Glomerular endothelial cell (primary cell): ENCODE results near the gene RHOA. TPM values are rescaled to one million over a fixed set of nuclear protein-coding genes. Genes with fewer than 3 reads are reported as not detected.
"Not testable (repeated sequence)": the region's sequence is repeated elsewhere in the genome, so short reads cannot be mapped to it uniquely, and the experiment has no call there.

Experiments used
- DNase-seq: peaks from one replicate; pipeline ENCODE4 v3.0.0-alpha.2; 2011; ENCODE audit warnings: low read depth, low spot score; ENCODE audit errors: extremely low read depth
- total RNA-seq: library from RNA; depleted of rRNA; stranded (reverse); fragments of >200 nt; gene quantifications from 2 replicates; pipeline ENCODE4 v1.2.3, GENCODE V29; 2015

The RHOA gene
- total RNA-seq, 1 donor from 2014 or later: 584 TPM

- DNase-seq: no peak
Measured at GRCh38 chr3:49371946-49372345, 39.8 kb downstream of the RHOA start.

- no peak for DNase-seq
Measured at GRCh38 chr3:49370585-49371290, 41.0 kb downstream of the RHOA start.

- DNase-seq: no peak
Measured at GRCh38 chr3:49362561-49362960, 49.2 kb downstream of the RHOA start.

GRCh38 chr3:49359623-49360022 lies 52.2 kb downstream of the RHOA start:
- no peak for DNase-seq

GRCh38 chr3:49358884-49359225 lies 52.9 kb downstream of the RHOA start:
- no peak for DNase-seq

GRCh38 chr3:49358217-49358883 lies 53.4 kb downstream of the RHOA start, which contains the start of gene GPX1:
Gene GPX1, minus strand, starts transcription at chr3:49358353. Its CDS starts 75 bp downstream, at chr3:49358278.
- no peak for DNase-seq

- not testable (repeated sequence) for DNase-seq
Measured at GRCh38 chr3:49357443-49358216, 54.1 kb downstream of the RHOA start.

- not testable (repeated sequence) for DNase-seq
Measured at GRCh38 chr3:49357095-49357442, 54.7 kb downstream of the RHOA start.

GRCh38 chr3:49352890-49353421 lies 58.8 kb downstream of the RHOA start:
- DNase-seq: no peak

- DNase-seq: no peak
Measured at GRCh38 chr3:49352281-49352680, 59.5 kb downstream of the RHOA start.

GRCh38 chr3:49351521-49352011 lies 60.2 kb downstream of the RHOA start:
- no peak for DNase-seq

- no peak for DNase-seq
Measured at GRCh38 chr3:49349348-49350114, 62.2 kb downstream of the RHOA start.

- DNase-seq: not testable (repeated sequence)
Measured at GRCh38 chr3:49348361-49348760, 63.4 kb downstream of the RHOA start.

GRCh38 chr3:49346797-49347251 lies 65.0 kb downstream of the RHOA start:
- no peak for DNase-seq

GRCh38 chr3:49343163-49343562 lies 68.6 kb downstream of the RHOA start:
- no peak for DNase-seq

GRCh38 chr3:49341996-49342395 lies 69.8 kb downstream of the RHOA start:
- no peak for DNase-seq

GRCh38 chr3:49339941-49340800 lies 71.6 kb downstream of the RHOA start, which contains the start of gene USP4:
Gene USP4, minus strand, starts transcription at chr3:49340053. Its CDS starts 29 bp downstream, at chr3:49340024.
- DNase-seq: no peak

GRCh38 chr3:49339581-49339940 lies 72.2 kb downstream of the RHOA start:
- DNase-seq: no peak

GRCh38 chr3:49333916-49334633 lies 77.7 kb downstream of the RHOA start:
- DNase-seq: no peak
